Measurements from ENCODE around the gene NRXN3. TPM values are rescaled to one million over a fixed set of nuclear protein-coding genes. Genes with fewer than 3 reads are reported as not detected.

The NRXN3 gene
- total and polyA plus RNA-seq, 8 donors: 0.53 to 2.5 (median 1.5) TPM

- no peaks in the 10 kb centered on the region for H3K36me3 ChIP-seq
- H3K27me3 ChIP-seq: no peaks in the 10 kb centered on the region
- no peak for TF ChIP-seq CTCF (IDR thresholded peaks at IDR 0.05)
- 15 to 33% methylated on average over 1 of the region's 1 CpG for WGBS, 2 donors
- FAIRE-seq (no peak), DNase-seq (no peak), ATAC-seq (no peak)
- H3K9me3 ChIP-seq: no peaks in the 10 kb centered on the region
- no peak overlapping the region for H3K4me3 ChIP-seq
- H3K27ac ChIP-seq: no peak overlapping the region
- intact Hi-C loops (cut with DNase I): no loop called here
- no peaks in the 10 kb centered on the region for H3K4me1 ChIP-seq
Measured at GRCh38 chr14:78202976-78203375, 32.8 kb downstream of the NRXN3 start.

- Histone ChIP-seq H3K27ac (no peak overlapping the region), H3K36me3 (no peaks in the 10 kb centered on the region), H3K9me3 (no peaks in the 10 kb centered on the region), H3K4me3 (no peak overlapping the region), H3K27me3 (no peaks in the 10 kb centered on the region), H3K4me1 (no peaks in the 10 kb centered on the region)
- TF ChIP-seq CTCF (IDR thresholded peaks at IDR 0.05): no peak
- FAIRE-seq (no peak), DNase-seq (no peak), ATAC-seq (no peak)
- 64 to 74% methylated on average over 5 of the region's 5 CpGs for WGBS, 2 donors
- intact Hi-C loops (cut with DNase I): no loop called here
Measured at GRCh38 chr14:78207414-78207813, 37.2 kb downstream of the NRXN3 start.

- ATAC-seq: no peak
- no peak for TF ChIP-seq CTCF (IDR thresholded peaks at IDR 0.05)
- no peak overlapping the region for H3K4me3 ChIP-seq
- no peak for FAIRE-seq
- no peak overlapping the region for H3K27ac ChIP-seq
- no peaks in the 10 kb centered on the region for H3K36me3 ChIP-seq
- 71 to 74% methylated on average over 5 of the region's 5 CpGs for WGBS, 2 donors
- no peaks in the 10 kb centered on the region for H3K9me3 ChIP-seq
- H3K4me1 ChIP-seq: no peaks in the 10 kb centered on the region
- DNase-seq: no peak
- H3K27me3 ChIP-seq: no peaks in the 10 kb centered on the region
- intact Hi-C loops (cut with DNase I): no loop called here
Measured at GRCh38 chr14:78220273-78220672, 50.1 kb downstream of the NRXN3 start.

- Histone ChIP-seq H3K27me3 (no peaks in the 10 kb centered on the region), H3K27ac (no peak overlapping the region), H3K4me3 (no peak overlapping the region), H3K4me1 (no peaks in the 10 kb centered on the region), H3K36me3 (no peaks in the 10 kb centered on the region), H3K9me3 (no peaks in the 10 kb centered on the region)
- ATAC-seq: no peak
- no peak for FAIRE-seq
- TF ChIP-seq CTCF (IDR thresholded peaks at IDR 0.05): no peak
- intact Hi-C loops (cut with DNase I): no loop called here
- DNase-seq: no peak
Measured at GRCh38 chr14:78222746-78223145, 52.6 kb downstream of the NRXN3 start.

- intact Hi-C loops (cut with DNase I): no loop called here
- ATAC-seq (no peak), DNase-seq (no peak), FAIRE-seq (no peak)
- TF ChIP-seq CTCF (IDR thresholded peaks at IDR 0.05): no peak
- no peaks in the 10 kb centered on the region for H3K36me3 ChIP-seq
- no peak overlapping the region for H3K27ac ChIP-seq
- 58 to 64% methylated on average over 14 of the region's 14 CpGs for WGBS, 2 donors
- no peaks in the 10 kb centered on the region for H3K4me1 ChIP-seq
- no peaks in the 10 kb centered on the region for H3K27me3 ChIP-seq
- H3K9me3 ChIP-seq: no peaks in the 10 kb centered on the region
- H3K4me3 ChIP-seq: no peak overlapping the region
Measured at GRCh38 chr14:78227248-78228077, 57.3 kb downstream of the NRXN3 start.

Data from pancreas (tissue), 10 donors.